ENCODE measurements around the gene PTH1R. TPM values are rescaled to one million over a fixed set of nuclear protein-coding genes. Genes with fewer than 3 reads are reported as not detected.

PTH1R gene
- total RNA-seq, 2 donors from 2014 or later = 0.69 to 4.8 TPM

- Mint-ChIP-seq H3K36me3 (ENCODE audit: low read depth) (no peaks in the 10 kb centered on the region), H3K27ac (no peak overlapping the region), H3K27me3 (ENCODE audit: insufficient read depth) (peaks cover 7% of the 10 kb centered on the region), H3K4me1 (no peaks in the 10 kb centered on the region), H3K9me3 (no peaks in the 10 kb centered on the region), H3K4me3 (no peak overlapping the region)
- peak; percentile 75 for DNase-seq
- TF ChIP-seq CTCF (conservative IDR thresholded peaks at IDR 0.05) = peak; percentile 70
- Histone ChIP-seq H3K9ac (ENCODE audit: extremely low read depth, low read length, poor library complexity, severe bottlenecking) (no peak overlapping the region), H3K36me3 (ENCODE audit: control insufficient read depth, insufficient read depth, low read length) (no peaks in the 10 kb centered on the region), H3K9me3 (ENCODE audit: control insufficient read depth, low read length) (no peaks in the 10 kb centered on the region), H3K4me1 (ENCODE audit: control insufficient read depth, insufficient read depth, low read length) (no peaks in the 10 kb centered on the region), H3K27ac (ENCODE audit: low read depth, low read length) (no peak overlapping the region), H3K4me3 (ENCODE audit: low read length) (no peak overlapping the region), H3K27me3 (ENCODE audit: control insufficient read depth, insufficient read depth, low read length, poor library complexity, severe bottlenecking) (no peaks in the 10 kb centered on the region)
- WGBS, 2 experiments (ENCODE audit: insufficient coverage in 1 of 2, insufficient read length in 1 of 2) = 89 to 93% methylated on average over 12 to 19 of the region's 19 CpGs
Observed at GRCh38 chr3:46860017-46860809, 17.3 kb upstream of the PTH1R start.

- H3K27me3 ChIP-seq (ENCODE audit: control insufficient read depth, insufficient read depth, low read length, poor library complexity, severe bottlenecking) = no peaks in the 10 kb centered on the region
- peak; percentile 29 for DNase-seq
- Mint-ChIP-seq H3K27me3 (ENCODE audit: insufficient read depth) (peaks cover 7% of the 10 kb centered on the region), H3K36me3 (ENCODE audit: low read depth) (no peaks in the 10 kb centered on the region), H3K4me3 (no peak overlapping the region), H3K4me1 (no peaks in the 10 kb centered on the region), H3K9me3 (no peaks in the 10 kb centered on the region), H3K27ac (no peak overlapping the region)
- no peak for TF ChIP-seq CTCF (conservative IDR thresholded peaks at IDR 0.05)
- H3K4me3 ChIP-seq (ENCODE audit: low read length) = no peak overlapping the region
- no peaks in the 10 kb centered on the region for H3K9me3 ChIP-seq (ENCODE audit: control insufficient read depth, low read length)
- H3K27ac ChIP-seq (ENCODE audit: low read depth, low read length) = no peak overlapping the region
- no peak overlapping the region for H3K9ac ChIP-seq (ENCODE audit: extremely low read depth, low read length, poor library complexity, severe bottlenecking)
- 92 to 100% methylated on average over 3 to 10 of the region's 10 CpGs for WGBS, 2 experiments (ENCODE audit: insufficient coverage in 1 of 2, insufficient read length in 1 of 2)
- H3K4me1 ChIP-seq (ENCODE audit: control insufficient read depth, insufficient read depth, low read length) = no peaks in the 10 kb centered on the region
- no peaks in the 10 kb centered on the region for H3K36me3 ChIP-seq (ENCODE audit: control insufficient read depth, insufficient read depth, low read length)
Observed at GRCh38 chr3:46860810-46861604, 16.5 kb upstream of the PTH1R start.

GRCh38 chr3:46861605-46862368, 15.7 kb upstream of the PTH1R start:
- 91 to 92% methylated on average over 12 of the region's 12 CpGs for WGBS, 2 experiments (ENCODE audit: insufficient coverage in 1 of 2, insufficient read length in 1 of 2)
- H3K4me1 Mint-ChIP-seq = no peaks in the 10 kb centered on the region
- no peaks in the 10 kb centered on the region for H3K9me3 Mint-ChIP-seq
- H3K36me3 ChIP-seq (ENCODE audit: control insufficient read depth, insufficient read depth, low read length) = no peaks in the 10 kb centered on the region
- TF ChIP-seq CTCF (conservative IDR thresholded peaks at IDR 0.05) = no peak
- peak; percentile 40 for DNase-seq
- no peak overlapping the region for H3K9ac ChIP-seq (ENCODE audit: extremely low read depth, low read length, poor library complexity, severe bottlenecking)
- no peaks in the 10 kb centered on the region for H3K27me3 ChIP-seq (ENCODE audit: control insufficient read depth, insufficient read depth, low read length, poor library complexity, severe bottlenecking)
- H3K27me3 Mint-ChIP-seq (ENCODE audit: insufficient read depth) = peaks cover 7% of the 10 kb centered on the region
- H3K9me3 ChIP-seq (ENCODE audit: control insufficient read depth, low read length) = no peaks in the 10 kb centered on the region
- H3K27ac Mint-ChIP-seq = no peak overlapping the region
- no peaks in the 10 kb centered on the region for H3K36me3 Mint-ChIP-seq (ENCODE audit: low read depth)
- no peaks in the 10 kb centered on the region for H3K4me1 ChIP-seq (ENCODE audit: control insufficient read depth, insufficient read depth, low read length)
- no peak overlapping the region for H3K4me3 Mint-ChIP-seq
- no peak overlapping the region for H3K27ac ChIP-seq (ENCODE audit: low read depth, low read length)
- no peak overlapping the region for H3K4me3 ChIP-seq (ENCODE audit: low read length)
